Measurements from ENCODE around the gene SH3BGR. TPM values are rescaled to one million over a fixed set of nuclear protein-coding genes. Genes with fewer than 3 reads are reported as not detected.

Gene SH3BGR
- 1.2 and 8.7 TPM in 2 replicates for total RNA-seq

GRCh38 chr21:39451332-39452206 lies at the start of gene SH3BGR:
Gene SH3BGR (plus strand): TSS chr21:39451970. CDS start chr21:39452097, 127 bp downstream.

GRCh38 chr21:39445321-39446269 lies 6.2 kb upstream of the SH3BGR start, which contains the start of gene LCA5L:
Gene LCA5L (minus strand): TSS chr21:39445778. CDS start chr21:39428493, 17,285 bp downstream.

Other genes starting within 250 kb of the SH3BGR start
- gene BRWD1, start 138.3 kb upstream of the SH3BGR start, total RNA-seq: 52.2 and 57.4 TPM in 2 replicates
- 233 and 254 TPM in 2 replicates for gene HMGN1, start 102.9 kb upstream of the SH3BGR start, total RNA-seq
- gene LCA5L, start 6.2 kb upstream of the SH3BGR start, total RNA-seq: 0.24 and 0.43 TPM in 2 replicates
- 0.72 TPM in 1 of 2 replicates, not detected in the other for gene B3GALT5, start 161.0 kb downstream of the SH3BGR start, total RNA-seq